ENCODE results near the gene AGMO. TPM values are rescaled to one million over a fixed set of nuclear protein-coding genes. Genes with fewer than 3 reads are reported as not detected.

AGMO gene
- total RNA-seq, 1 donor from 2014 or later, result 0.60 TPM

DNA sequence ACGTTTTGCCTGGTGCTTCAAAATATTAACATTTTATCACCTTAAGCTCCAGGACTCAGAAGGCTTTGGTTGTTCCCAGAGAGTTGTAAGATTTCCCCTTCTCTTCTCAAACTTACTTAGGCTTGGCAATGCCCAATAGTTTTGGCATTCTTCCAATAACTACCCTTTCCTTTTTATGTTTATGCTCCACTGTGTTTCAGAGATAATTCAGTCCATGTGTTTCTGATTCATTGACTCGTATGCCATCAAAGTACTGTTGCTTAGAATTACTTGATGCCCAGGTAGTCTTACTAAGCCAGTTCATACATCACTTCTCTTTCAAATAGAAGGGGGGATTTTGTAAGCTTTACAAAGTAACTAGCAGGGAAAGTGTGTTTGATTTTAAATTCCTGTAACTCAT, 66.6 kb downstream of the AGMO start:
- Mint-ChIP-seq H3K27ac (ENCODE audit: unreplicated experiment) (no peak overlapping the region), H3K4me3 (ENCODE audit: unreplicated experiment) (no peak overlapping the region), H3K4me1 (ENCODE audit: low read depth) (peaks cover 5% of the 10 kb centered on the region), H3K27me3 (ENCODE audit: low read depth) (no peaks in the 10 kb centered on the region), H3K36me3 (ENCODE audit: low read depth) (no peaks in the 10 kb centered on the region), H3K9me3 (ENCODE audit: low read depth) (no peaks in the 10 kb centered on the region)
- no peak for DNase-seq (ENCODE audit: low spot score)
- TF ChIP-seq, protein P1, sequence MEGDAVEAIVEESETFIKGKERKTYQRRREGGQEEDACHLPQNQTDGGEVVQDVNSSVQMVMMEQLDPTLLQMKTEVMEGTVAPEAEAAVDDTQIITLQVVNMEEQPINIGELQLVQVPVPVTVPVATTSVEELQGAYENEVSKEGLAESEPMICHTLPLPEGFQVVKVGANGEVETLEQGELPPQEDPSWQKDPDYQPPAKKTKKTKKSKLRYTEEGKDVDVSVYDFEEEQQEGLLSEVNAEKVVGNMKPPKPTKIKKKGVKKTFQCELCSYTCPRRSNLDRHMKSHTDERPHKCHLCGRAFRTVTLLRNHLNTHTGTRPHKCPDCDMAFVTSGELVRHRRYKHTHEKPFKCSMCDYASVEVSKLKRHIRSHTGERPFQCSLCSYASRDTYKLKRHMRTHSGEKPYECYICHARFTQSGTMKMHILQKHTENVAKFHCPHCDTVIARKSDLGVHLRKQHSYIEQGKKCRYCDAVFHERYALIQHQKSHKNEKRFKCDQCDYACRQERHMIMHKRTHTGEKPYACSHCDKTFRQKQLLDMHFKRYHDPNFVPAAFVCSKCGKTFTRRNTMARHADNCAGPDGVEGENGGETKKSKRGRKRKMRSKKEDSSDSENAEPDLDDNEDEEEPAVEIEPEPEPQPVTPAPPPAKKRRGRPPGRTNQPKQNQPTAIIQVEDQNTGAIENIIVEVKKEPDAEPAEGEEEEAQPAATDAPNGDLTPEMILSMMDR (IDR thresholded peaks at IDR 0.05), result no peak

DNA sequence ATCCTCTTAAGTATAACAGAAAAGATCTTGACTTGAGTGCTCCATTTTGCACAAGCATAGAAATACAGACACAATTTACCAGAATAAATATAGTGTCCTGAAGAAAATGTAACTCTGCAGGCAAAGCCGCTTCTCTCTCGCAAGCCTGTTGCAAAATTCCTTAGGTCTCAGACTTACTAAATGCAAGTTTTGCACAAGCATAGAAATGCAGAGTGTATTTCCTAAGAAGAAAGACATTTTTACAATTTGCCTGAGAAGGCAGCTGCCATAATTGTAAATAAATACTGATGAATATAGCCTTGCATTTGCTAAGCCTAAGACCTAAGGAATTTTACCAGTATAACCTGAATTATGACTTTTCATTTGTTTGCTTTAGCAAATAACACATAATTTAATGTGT, 67.1 kb downstream of the AGMO start:
- Mint-ChIP-seq H3K36me3 (ENCODE audit: low read depth) (no peaks in the 10 kb centered on the region), H3K4me3 (ENCODE audit: unreplicated experiment) (no peak overlapping the region), H3K27ac (ENCODE audit: unreplicated experiment) (no peak overlapping the region), H3K9me3 (ENCODE audit: low read depth) (no peaks in the 10 kb centered on the region), H3K27me3 (ENCODE audit: low read depth) (no peaks in the 10 kb centered on the region), H3K4me1 (ENCODE audit: low read depth) (peaks cover 5% of the 10 kb centered on the region)
- DNase-seq (ENCODE audit: low spot score), result no peak
- TF ChIP-seq, protein P1 (IDR thresholded peaks at IDR 0.05), result no peak

DNA sequence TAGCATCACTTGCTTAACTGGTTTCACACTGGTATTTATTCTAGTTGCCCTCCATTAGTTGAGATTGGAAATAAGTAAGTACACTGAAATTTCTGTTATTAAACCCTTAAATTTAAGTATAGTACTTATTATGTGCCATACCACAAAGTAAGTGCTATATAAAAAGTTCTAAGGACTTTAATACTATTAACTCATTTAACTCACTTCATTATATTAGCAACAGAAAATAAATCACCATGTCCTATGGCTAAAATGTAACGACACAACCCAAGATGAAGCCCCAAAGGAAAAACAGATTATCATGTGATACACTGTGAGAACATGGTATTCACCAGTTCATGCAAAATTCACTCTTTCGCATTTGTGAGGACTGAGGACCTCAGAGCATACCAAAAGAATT, 70.5 kb downstream of the AGMO start:
- TF ChIP-seq, protein P1 (IDR thresholded peaks at IDR 0.05), result no peak
- no peak overlapping the region for H3K27ac Mint-ChIP-seq (ENCODE audit: unreplicated experiment)
- DNase-seq (ENCODE audit: low spot score), result no peak
- no peaks in the 10 kb centered on the region for H3K36me3 Mint-ChIP-seq (ENCODE audit: low read depth)
- H3K4me3 Mint-ChIP-seq (ENCODE audit: unreplicated experiment), result no peak overlapping the region
- H3K9me3 Mint-ChIP-seq (ENCODE audit: low read depth), result no peaks in the 10 kb centered on the region
- H3K4me1 Mint-ChIP-seq (ENCODE audit: low read depth), result peaks cover 5% of the 10 kb centered on the region
- H3K27me3 Mint-ChIP-seq (ENCODE audit: low read depth), result no peaks in the 10 kb centered on the region

DNA sequence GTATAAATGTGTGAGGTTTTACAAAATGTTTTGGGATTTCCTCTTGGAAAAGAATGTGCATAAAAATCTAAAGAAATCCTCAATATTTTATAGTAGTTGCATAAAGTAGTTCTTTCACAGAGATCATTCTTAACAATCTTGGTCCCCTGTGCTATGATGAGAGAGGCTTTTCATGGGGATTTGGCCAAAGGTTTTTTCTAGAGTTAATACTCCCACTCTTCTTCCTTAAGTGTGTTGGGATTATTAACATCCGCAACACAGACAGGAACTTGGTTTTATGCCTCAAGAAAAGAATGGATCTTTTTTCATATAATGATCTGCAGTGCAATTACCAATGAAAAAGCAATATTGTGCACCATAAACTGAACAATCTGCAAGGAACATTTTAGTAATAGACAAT, 71.5 kb downstream of the AGMO start:
- Mint-ChIP-seq H3K4me1 (ENCODE audit: low read depth) (peaks cover 4% of the 10 kb centered on the region), H3K36me3 (ENCODE audit: low read depth) (no peaks in the 10 kb centered on the region), H3K9me3 (ENCODE audit: low read depth) (no peaks in the 10 kb centered on the region), H3K27me3 (ENCODE audit: low read depth) (no peaks in the 10 kb centered on the region), H3K27ac (ENCODE audit: unreplicated experiment) (no peak overlapping the region), H3K4me3 (ENCODE audit: unreplicated experiment) (no peak overlapping the region)
- TF ChIP-seq, protein P1 (IDR thresholded peaks at IDR 0.05), result no peak
- DNase-seq (ENCODE audit: low spot score), result no peak

DNA sequence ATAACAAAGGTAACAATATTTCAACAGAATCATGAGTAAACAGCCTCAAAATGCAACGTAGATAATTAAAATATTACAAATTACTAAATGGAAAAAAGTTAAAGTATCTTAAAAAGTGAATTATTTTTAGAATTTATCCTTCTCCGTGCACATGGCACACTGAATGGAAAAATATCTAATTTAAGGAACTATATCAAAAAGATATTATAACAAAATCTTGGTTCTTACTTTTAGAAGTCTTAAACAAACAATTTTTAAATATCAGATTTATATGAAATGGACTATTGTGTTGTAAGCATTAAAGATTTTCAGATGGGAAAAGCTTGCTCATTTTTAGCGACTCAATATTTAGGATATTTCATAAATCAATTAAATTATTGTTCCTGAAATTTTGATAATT, 72.0 kb downstream of the AGMO start:
- H3K27me3 Mint-ChIP-seq (ENCODE audit: low read depth), result no peaks in the 10 kb centered on the region
- TF ChIP-seq, protein P1 (IDR thresholded peaks at IDR 0.05), result no peak
- no peaks in the 10 kb centered on the region for H3K9me3 Mint-ChIP-seq (ENCODE audit: low read depth)
- no peaks in the 10 kb centered on the region for H3K4me1 Mint-ChIP-seq (ENCODE audit: low read depth)
- no peak overlapping the region for H3K27ac Mint-ChIP-seq (ENCODE audit: unreplicated experiment)
- no peak overlapping the region for H3K4me3 Mint-ChIP-seq (ENCODE audit: unreplicated experiment)
- DNase-seq (ENCODE audit: low spot score), result no peak
- H3K36me3 Mint-ChIP-seq (ENCODE audit: low read depth), result no peaks in the 10 kb centered on the region

All from chondrocyte (in vitro differentiated cells).